GM10266 (cell line): Measurements from ENCODE around the gene FAM229B.
A peak's percentile ranks its signal among the peaks of the same experiment; 100 is the strongest.
"Not testable (repeated sequence)": the region's sequence is repeated elsewhere in the genome, so short reads cannot be mapped to it uniquely, and the experiment has no call there.

Experiments
- DNase-seq: peaks from one replicate; pipeline ENCODE4 v3.0.0; 2012; ENCODE audit errors: extremely low spot score
- TF ChIP-seq, protein P1 (sequence below): IDR thresholded peaks from 2 replicates; pipeline ENCODE4 v1.5.1; 2012; ENCODE audit warnings: mild to moderate bottlenecking, low read depth; ENCODE audit not compliant: control insufficient read depth, insufficient read depth; ENCODE audit errors: missing control alignments

The FAM229B gene

DNA sequence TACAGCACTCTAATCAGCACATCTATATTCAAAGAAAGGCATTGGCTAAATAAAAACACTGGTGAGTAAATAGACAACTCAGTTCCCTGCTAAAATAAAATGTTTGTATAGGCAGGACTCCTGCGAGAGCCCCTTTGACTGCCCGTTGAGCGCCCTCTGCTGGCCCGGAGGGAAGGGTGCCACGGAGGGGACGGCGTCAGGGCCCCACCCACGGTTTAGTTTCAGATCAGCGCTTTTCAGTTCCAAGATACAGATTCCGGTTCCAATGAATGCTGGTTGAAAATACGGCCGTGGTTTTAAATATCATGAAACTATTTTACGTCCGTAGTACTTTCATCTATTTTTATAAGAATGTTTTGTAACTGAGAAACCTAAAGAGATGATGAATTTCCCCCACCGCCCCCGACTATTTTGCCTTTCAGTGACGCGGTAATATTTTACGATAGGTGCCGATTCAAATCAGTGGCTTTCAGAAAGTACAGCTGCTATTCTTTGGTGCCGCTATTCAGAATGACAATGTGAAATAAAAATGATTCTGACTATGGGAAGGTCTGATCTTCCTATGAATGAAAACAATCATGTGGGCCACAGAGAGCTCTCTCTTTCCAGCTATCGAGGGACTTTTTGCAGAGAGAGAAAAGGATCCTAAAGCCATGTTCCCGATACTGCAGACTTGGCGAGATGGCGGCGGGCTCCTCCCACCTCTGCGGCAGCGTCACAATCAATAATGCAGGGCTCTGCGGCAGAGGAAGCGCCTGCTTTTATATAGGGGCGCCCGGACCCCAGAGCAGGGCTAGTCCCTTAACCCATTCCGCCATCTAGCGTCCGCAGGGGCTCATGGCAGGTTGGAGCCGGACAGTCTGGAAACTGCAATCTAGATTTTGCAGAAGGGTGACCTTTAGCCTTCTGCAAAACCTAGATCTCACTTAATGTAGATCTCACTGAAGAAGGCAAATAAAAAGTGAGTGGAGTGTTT lies 44.1 kb upstream of the FAM229B start:
- DNase-seq, result peak; percentile 88
- TF ChIP-seq, protein P1, sequence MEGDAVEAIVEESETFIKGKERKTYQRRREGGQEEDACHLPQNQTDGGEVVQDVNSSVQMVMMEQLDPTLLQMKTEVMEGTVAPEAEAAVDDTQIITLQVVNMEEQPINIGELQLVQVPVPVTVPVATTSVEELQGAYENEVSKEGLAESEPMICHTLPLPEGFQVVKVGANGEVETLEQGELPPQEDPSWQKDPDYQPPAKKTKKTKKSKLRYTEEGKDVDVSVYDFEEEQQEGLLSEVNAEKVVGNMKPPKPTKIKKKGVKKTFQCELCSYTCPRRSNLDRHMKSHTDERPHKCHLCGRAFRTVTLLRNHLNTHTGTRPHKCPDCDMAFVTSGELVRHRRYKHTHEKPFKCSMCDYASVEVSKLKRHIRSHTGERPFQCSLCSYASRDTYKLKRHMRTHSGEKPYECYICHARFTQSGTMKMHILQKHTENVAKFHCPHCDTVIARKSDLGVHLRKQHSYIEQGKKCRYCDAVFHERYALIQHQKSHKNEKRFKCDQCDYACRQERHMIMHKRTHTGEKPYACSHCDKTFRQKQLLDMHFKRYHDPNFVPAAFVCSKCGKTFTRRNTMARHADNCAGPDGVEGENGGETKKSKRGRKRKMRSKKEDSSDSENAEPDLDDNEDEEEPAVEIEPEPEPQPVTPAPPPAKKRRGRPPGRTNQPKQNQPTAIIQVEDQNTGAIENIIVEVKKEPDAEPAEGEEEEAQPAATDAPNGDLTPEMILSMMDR, result peak; percentile 97

DNA sequence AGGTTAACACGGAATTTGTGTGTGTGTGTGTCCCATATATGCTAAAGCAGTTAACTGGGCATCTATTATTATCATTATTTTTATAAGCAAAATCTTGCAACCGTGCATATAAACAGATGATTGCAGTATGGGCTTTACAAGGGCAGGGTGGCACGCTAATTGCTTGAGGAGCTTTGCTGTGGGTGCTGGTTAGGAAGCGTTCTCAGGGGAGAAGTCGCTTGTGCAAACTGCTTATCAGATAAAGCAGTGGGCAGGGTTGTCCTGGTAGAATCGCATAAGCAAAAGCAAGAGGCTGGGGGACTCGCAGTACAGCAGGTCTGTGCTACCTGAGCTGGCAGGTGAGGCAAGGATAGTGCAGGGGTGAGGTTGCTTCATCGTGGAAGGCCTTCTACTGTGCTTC lies 43.2 kb upstream of the FAM229B start:
- DNase-seq, result no peak
- TF ChIP-seq, protein P1, result no peak

DNA sequence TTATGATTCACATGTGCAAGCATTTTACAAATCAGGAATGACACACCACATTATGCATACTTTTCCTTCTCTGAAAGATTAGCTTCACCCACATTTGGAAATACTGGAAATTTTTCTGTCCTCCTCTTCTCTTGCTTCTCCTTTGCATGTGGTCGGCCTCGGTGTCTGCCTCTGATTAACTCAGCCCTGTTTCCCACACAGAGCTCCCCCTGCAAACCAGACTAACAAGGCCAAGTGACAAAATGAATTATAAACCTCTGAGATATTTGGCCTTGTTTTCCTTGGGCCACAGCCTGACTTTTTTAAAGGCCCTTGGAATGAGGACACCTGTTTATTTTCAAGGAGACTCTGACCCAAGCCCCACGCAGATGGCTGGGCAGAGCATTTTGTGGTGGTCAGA lies 42.5 kb upstream of the FAM229B start:
- DNase-seq, result no peak
- TF ChIP-seq, protein P1, result no peak

GRCh38 chr6:112047523-112047922 lies 39.9 kb upstream of the FAM229B start:
- not testable (repeated sequence) for DNase-seq

DNA sequence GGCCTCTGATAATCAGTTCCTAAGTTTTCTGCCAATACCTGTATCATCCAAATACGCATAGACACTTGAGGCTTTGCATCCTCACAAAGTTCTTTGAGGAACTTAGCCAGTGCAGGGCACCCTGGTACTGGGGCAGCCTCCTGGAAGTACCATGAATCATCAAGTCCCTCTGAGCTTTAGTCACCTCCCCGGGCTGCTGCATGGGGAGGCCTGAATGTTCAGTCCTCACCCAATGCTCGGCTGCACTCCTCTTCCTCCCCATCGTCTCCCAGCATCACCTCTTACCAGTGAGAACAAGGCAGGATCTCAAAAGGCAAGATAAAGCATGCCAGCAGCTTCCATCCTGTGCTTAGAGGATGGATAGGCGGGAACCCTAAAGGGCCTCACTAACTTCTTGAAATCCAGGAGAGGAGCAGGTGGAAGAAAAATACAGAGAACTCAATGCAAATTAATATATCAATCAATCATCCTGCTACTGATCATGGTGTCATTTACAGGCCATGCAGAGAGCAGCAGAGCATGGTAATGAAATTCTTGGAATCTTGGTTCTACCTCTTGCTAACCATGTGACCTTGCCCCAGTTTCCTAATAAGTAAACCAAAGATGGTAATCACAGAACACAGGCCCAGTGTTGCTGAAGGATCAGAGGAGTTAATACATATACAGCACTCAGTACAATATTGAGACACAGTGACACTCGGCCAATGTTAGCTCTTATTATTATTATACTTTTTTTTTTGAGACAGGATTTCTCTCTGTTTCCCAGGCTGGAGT lies 38.2 kb upstream of the FAM229B start:
- TF ChIP-seq, protein P1, result no peak
- DNase-seq, result no peak

GRCh38 chr6:112049996-112050395 lies 37.4 kb upstream of the FAM229B start:
- TF ChIP-seq, protein P1, result no peak
- no peak for DNase-seq

DNA sequence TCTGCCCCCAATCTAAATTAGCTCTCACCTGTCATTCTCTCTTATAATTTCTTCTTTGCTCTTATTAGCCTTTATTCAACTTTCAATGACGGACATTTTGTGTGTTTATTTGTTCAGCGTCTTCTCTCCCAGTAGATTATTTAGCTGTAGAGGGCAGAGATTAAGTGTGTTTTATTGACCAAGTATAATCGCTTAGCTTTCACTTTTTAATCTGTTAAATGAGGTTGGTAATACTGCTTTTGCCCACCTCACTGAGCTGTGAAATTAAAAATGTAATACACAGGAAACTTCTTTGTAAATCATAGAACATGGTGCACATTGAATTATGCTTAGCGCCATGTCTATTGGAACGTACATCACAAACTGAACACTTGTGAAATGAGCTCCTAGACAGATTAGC lies 37.0 kb upstream of the FAM229B start:
- TF ChIP-seq, protein P1, result no peak
- no peak for DNase-seq

- not testable (repeated sequence) for DNase-seq
These were observed 36.1 kb upstream of the FAM229B start for GRCh38 chr6:112051251-112051740.
